Ovary (tissue), 3 donors: ENCODE results near the gene PDXK.

Source experiments
- EP300 ChIP-seq: sonication (generic); formaldehyde crosslinking; IDR thresholded peaks from one replicate; pipeline ENCODE4 v1.6.1; 2017; ENCODE audit warnings: antibody characterized with exemption
- POLR2A ChIP-seq: fragments of 450-650 bp; IDR thresholded peaks from one replicate; pipeline ENCODE4 v1.6.1; 2017; ENCODE audit warnings: antibody characterized with exemption, mild to moderate bottlenecking, moderate library complexity
- TF ChIP-seq, protein P1 (sequence below), 3 donors: fragments of 450-650 bp in 2 of 3; fragments of 200-600 bp in 1 of 3; IDR thresholded peaks; one replicate each; pipeline versions ENCODE4 v1.5.1 to v1.8.0; 2016 to 2022; ENCODE audit warnings: antibody characterized with exemption in 3 of 3, mild to moderate bottlenecking in 1 of 3
- donor health status: DM: no; HTN: no; CAD: no.

DNA sequence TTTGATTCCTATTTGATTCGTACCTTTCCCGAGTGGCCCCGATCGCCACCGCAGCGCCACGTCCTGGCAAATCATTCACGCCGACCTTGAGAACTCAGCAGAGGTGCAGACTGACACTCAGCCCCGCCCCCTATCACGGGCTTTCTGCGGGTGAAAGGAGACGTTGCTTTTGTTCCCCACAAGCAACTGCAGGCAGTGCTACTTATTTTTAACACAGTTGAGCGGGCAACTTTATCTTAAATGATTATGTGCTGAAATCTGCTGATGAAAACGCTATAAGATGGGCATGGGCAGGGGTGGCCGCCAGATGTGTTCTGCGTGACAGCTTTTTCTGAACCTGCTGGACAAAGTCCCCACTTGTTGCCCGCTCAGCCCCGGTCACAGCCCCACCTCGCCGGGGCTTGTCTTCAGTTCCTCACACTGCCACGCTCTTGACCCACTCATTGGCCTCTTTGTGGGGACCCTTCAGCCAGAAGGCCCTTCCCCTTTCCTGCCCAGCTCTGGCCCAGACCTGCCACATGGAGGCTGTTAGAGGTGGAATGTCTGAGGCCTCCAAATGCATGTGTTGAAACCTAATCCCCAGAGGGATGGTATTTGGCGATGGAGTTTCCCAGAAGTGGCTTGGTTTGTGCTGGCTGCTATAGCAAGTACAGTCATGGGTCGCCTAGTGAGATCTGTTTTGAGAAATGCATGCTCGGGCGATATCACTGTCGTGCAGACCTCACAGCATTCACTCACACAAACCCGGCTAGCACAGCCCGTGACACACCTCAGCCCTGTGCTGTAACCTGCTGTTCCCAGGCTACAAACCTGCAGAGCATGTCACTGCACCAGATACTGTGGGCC, 15.7 kb upstream of the PDXK start:
- TF ChIP-seq, protein P1, sequence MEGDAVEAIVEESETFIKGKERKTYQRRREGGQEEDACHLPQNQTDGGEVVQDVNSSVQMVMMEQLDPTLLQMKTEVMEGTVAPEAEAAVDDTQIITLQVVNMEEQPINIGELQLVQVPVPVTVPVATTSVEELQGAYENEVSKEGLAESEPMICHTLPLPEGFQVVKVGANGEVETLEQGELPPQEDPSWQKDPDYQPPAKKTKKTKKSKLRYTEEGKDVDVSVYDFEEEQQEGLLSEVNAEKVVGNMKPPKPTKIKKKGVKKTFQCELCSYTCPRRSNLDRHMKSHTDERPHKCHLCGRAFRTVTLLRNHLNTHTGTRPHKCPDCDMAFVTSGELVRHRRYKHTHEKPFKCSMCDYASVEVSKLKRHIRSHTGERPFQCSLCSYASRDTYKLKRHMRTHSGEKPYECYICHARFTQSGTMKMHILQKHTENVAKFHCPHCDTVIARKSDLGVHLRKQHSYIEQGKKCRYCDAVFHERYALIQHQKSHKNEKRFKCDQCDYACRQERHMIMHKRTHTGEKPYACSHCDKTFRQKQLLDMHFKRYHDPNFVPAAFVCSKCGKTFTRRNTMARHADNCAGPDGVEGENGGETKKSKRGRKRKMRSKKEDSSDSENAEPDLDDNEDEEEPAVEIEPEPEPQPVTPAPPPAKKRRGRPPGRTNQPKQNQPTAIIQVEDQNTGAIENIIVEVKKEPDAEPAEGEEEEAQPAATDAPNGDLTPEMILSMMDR (IDR thresholded peaks at IDR 0.05): no peak
- TF ChIP-seq POLR2A (no peak), EP300 (no peak)
